Omental fat pad (tissue), 4 donors: ENCODE data around the gene CLEC16A. TPM values are rescaled to one million over a fixed set of nuclear protein-coding genes. Genes with fewer than 3 reads are reported as not detected.

Experiments used
- ATAC-seq: fragments of 150-250 bp; one replicate; pipeline ENCODE4 v1.9.1; 2016; ENCODE audit warnings: mild to moderate bottlenecking, moderate library complexity; ENCODE audit not compliant: low FRiP score
- DNase-seq: peaks from one replicate; pipeline ENCODE4 v3.0.0-alpha.2; 2019; ENCODE audit warnings: low spot score
- CTCF ChIP-seq, 3 donors: fragments of 450-650 bp; IDR thresholded peaks; one replicate each; pipeline ENCODE4 v1.5.1; 2016 to 2017; ENCODE audit warnings: antibody characterized with exemption in 3 of 3, mild to moderate bottlenecking in 3 of 3, moderate library complexity in 2 of 3
- total RNA-seq, 4 donors: library from RNA; depleted of rRNA; stranded (reverse); fragments of >200 nt; gene quantifications; one replicate each; pipeline ENCODE4 v1.1.0, GENCODE V29; 2016

The CLEC16A gene
- total RNA-seq, 4 donors from 2014 or later: 24.0 to 36.9 (median 29.5) TPM

DNA sequence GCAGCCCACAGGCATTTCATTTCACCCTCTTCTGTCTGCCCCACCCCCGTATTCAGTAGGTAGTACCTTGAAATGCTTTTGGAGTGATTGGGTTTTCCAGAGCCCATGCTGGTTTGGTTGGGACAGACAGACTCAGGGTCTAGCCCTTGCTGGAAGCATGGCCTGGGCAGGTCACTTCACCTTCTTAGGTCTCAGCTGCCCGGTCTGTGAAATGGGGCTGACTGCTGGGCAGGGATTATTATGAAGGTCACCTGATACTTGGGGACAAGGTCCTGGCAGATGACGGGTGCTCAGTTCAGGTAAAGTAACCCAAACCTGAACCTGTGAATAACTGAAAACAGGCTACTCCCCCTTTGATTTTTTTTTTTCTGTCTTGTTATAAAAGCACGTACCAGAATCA is 116.0 kb downstream of the CLEC16A start:
- no peak for ATAC-seq
- TF ChIP-seq CTCF (IDR thresholded peaks at IDR 0.05): no peak
- DNase-seq: no peak

GRCh38 chr16:11060842-11061241 is 116.5 kb downstream of the CLEC16A start:
- ATAC-seq: no peak
- TF ChIP-seq CTCF (IDR thresholded peaks at IDR 0.05): no peak
- no peak for DNase-seq

- no peak for DNase-seq
- ATAC-seq: no peak
- TF ChIP-seq CTCF (IDR thresholded peaks at IDR 0.05): no peak
Measured at GRCh38 chr16:11061629-11062270, 117.4 kb downstream of the CLEC16A start.

DNA sequence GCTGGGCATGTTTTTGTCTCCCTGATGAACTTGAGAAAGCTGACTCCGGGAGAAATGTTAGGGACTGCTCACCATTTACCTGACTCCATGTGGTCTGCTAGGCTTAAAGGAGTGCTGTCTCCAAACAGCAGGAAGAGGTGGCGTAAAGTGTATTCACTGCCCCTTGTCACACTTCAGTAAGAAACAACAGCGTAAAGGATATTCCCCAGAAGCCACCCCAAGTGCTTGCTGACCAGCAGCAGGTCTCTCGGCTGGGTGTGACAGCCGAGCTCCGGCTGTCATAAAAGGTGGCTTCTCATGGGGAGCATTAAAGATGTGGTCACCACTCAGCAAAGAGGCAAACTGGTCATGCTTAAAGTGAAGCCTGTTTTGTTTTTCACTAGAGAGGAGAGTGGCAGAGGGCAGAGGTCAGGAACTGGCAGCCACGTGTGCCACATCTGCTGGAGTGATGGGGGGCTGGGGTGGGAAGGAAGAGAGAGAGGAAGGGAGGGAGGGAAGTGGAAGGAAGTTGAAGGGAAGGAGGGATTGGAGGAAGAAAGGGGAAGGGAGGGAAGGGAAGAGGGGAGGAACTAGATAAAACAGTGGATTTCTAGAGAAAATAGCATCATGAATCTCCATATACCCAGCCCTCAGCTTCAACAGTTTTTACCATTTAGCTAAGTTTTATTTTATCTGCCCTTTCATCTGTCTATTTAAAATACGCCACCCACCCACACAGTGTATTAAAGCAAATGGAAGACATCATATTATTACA is 119.3 kb downstream of the CLEC16A start:
- no peak for DNase-seq
- ATAC-seq: no peak
- no peak for TF ChIP-seq CTCF (IDR thresholded peaks at IDR 0.05)

DNA sequence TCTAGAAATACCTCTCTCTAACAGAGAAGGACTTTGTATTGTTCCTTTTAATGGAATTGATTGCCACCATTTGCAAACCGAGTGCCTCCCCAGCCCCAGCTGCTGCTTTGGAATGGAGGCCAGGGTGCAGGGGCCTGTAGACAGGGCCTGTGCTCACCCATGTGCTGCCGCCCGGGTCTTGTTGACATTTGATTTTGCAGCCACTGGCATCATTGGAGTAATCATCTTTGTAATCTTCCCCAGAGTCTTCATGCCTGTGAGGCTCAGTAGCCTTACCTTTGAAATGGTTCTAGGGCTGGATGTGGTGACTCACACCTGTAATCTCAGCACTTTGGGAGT is 119.8 kb downstream of the CLEC16A start:
- TF ChIP-seq CTCF (IDR thresholded peaks at IDR 0.05): no peak
- no peak for ATAC-seq
- DNase-seq: no peak

GRCh38 chr16:11064851-11065250 is 120.5 kb downstream of the CLEC16A start:
- DNase-seq: no peak
- no peak for ATAC-seq
- TF ChIP-seq CTCF (IDR thresholded peaks at IDR 0.05): no peak
